Activated T-helper 2 cell treated with anti-CD3 and anti-CD28 coated beads, Interferon-gamma antibody, Interleukin-2, Interleukin-4, amounts not matched to agents 10 μg/mL and 5 μg/mL and 100 μg/mL, durations not matched to agents 14 hours and 24 hours and 36 hours (primary cell): ENCODE measurements around the gene SERPINE3. TPM values are rescaled to one million over a fixed set of nuclear protein-coding genes. Genes with fewer than 3 reads are reported as not detected.

Source experiments
- DNase-seq: peaks from one replicate; pipeline ENCODE4 v3.0.0; 2021; ENCODE audit warnings: low spot score
- H3K27ac Mint-ChIP-seq: one replicate; pipeline ENCODE4 v1.8.0; 2021; ENCODE audit warnings: mixed read lengths
- H3K27me3 Mint-ChIP-seq: one replicate; pipeline ENCODE4 v1.8.0; 2021; ENCODE audit warnings: low read depth, mixed read lengths
- H3K36me3 Mint-ChIP-seq: one replicate; pipeline ENCODE4 v1.8.0; 2021; ENCODE audit warnings: low read depth, mixed read lengths
- H3K4me1 Mint-ChIP-seq: one replicate; pipeline ENCODE4 v1.8.0; 2021; ENCODE audit warnings: low read depth, mixed read lengths
- H3K4me3 Mint-ChIP-seq: one replicate; pipeline ENCODE4 v1.8.0; 2021; ENCODE audit warnings: low read depth, mild to moderate bottlenecking, moderate library complexity, mixed read lengths
- H3K9me3 Mint-ChIP-seq: one replicate; pipeline ENCODE4 v1.8.0; 2021; ENCODE audit warnings: mixed read lengths
- intact Hi-C: fragments of 100-400 bp; cut with micrococcal nuclease; formaldehyde crosslinking; loops from one replicate; pipeline ENCODE4 v1.15.1; 2023
- total RNA-seq: library from RNA; stranded (reverse); gene quantifications from 2 replicates; pipeline ENCODE4 v1.2.3, GENCODE V29; 2022

The SERPINE3 gene
- total RNA-seq, 1 donor from 2014 or later, result not detected

DNA sequence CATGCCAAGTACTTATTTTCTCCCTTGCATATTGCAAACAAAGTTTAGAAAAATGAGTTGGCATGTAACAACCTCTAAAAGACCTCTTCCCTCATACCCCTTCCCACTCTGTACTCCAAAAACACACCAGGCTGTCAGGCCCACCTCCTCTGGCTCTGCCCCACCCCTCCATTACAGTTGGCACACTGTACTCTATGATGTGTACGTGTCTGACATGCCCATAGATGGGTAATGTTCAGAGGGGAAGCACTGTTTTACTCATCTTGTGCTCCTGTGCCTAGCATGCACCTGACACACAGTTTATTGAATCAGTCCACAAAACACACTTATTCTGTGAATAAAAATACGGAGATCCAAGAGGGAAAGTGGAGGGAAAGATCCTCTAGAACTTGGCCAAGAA lies 45.6 kb downstream of the SERPINE3 start:
- peaks cover 34% of the 10 kb centered on the region for H3K36me3 Mint-ChIP-seq
- H3K27me3 Mint-ChIP-seq, result no peaks in the 10 kb centered on the region
- no peak overlapping the region for H3K27ac Mint-ChIP-seq
- H3K9me3 Mint-ChIP-seq, result no peaks in the 10 kb centered on the region
- H3K4me1 Mint-ChIP-seq, result peaks cover 1% of the 10 kb centered on the region
- intact Hi-C loops, result no loop called here
- DNase-seq, result no peak
- H3K4me3 Mint-ChIP-seq, result no peak overlapping the region

DNA sequence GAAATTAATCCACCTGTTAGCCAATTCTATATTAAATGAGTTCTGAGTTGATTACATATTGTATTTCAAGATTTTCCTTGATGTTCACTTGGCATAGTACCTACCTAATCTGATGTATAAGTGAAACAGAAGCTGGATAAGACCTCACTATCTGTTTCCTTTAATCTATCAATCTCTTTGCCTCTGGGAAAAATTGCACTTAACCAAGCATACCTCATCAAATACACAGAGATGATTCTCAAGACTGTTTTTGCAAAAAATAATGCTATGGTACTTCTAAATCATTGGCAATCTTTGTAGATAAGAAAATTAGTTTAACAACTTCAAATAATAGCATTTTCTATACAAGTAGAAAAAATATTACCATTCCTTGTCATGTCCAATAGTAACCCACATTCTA lies 55.2 kb downstream of the SERPINE3 start:
- intact Hi-C loops, result no loop called here
- Mint-ChIP-seq H3K27ac (no peak overlapping the region), H3K4me1 (peaks cover 10% of the 10 kb centered on the region), H3K27me3 (no peaks in the 10 kb centered on the region), H3K9me3 (no peaks in the 10 kb centered on the region), H3K36me3 (peaks cover 31% of the 10 kb centered on the region), H3K4me3 (no peak overlapping the region)
- DNase-seq, result no peak

- DNase-seq, result no peak
- no peak overlapping the region for H3K4me3 Mint-ChIP-seq
- H3K36me3 Mint-ChIP-seq, result peaks cover 37% of the 10 kb centered on the region
- H3K27ac Mint-ChIP-seq, result no peak overlapping the region
- intact Hi-C loops, result no loop called here
- no peaks in the 10 kb centered on the region for H3K27me3 Mint-ChIP-seq
- H3K9me3 Mint-ChIP-seq, result no peaks in the 10 kb centered on the region
- peaks cover 17% of the 10 kb centered on the region for H3K4me1 Mint-ChIP-seq
Measured at GRCh38 chr13:51396352-51396751, 56.9 kb downstream of the SERPINE3 start.

DNA sequence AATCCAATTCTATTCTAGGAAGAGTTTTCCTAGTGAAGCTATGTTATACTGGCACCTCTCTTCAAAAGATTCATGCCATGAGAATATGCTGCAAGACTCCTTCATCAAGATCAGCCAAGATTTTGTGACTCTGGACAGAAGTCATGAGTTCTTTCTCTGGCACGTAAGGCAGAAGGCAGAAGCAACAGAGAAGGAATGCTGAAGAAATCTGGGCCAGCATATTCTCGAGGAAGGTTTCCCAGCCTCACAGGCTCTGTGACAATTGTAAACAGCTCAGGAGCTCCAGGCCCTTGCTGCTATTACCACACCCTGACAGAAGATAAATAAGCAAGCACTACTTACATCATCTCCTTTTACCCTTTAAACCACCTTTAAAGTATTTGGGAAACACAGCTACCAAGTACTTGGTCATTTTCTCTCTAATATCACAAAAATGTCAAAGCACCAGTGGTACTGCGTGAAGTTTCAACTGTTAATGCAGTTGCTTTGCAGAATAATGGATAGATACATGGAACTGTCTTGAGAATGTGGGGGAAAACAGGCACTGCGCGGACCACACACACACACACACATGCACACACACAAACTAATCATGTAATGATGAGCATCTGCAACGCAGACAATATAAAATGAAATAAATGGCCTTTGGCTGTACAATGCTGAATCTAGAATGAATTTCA lies 57.9 kb downstream of the SERPINE3 start:
- H3K27ac Mint-ChIP-seq, result no peak overlapping the region
- no peaks in the 10 kb centered on the region for H3K27me3 Mint-ChIP-seq
- no peak overlapping the region for H3K4me3 Mint-ChIP-seq
- H3K36me3 Mint-ChIP-seq, result peaks cover 39% of the 10 kb centered on the region
- intact Hi-C loops, result no loop called here
- no peaks in the 10 kb centered on the region for H3K9me3 Mint-ChIP-seq
- no peak for DNase-seq
- H3K4me1 Mint-ChIP-seq, result peaks cover 17% of the 10 kb centered on the region

GRCh38 chr13:51405176-51405575 lies 65.7 kb downstream of the SERPINE3 start:
- Mint-ChIP-seq H3K36me3 (peaks cover 59% of the 10 kb centered on the region), H3K27ac (no peak overlapping the region), H3K4me3 (no peak overlapping the region), H3K4me1 (peaks cover 31% of the 10 kb centered on the region), H3K27me3 (no peaks in the 10 kb centered on the region), H3K9me3 (peaks cover 3% of the 10 kb centered on the region)
- no peak for DNase-seq
- intact Hi-C loops, result no loop called here

DNA sequence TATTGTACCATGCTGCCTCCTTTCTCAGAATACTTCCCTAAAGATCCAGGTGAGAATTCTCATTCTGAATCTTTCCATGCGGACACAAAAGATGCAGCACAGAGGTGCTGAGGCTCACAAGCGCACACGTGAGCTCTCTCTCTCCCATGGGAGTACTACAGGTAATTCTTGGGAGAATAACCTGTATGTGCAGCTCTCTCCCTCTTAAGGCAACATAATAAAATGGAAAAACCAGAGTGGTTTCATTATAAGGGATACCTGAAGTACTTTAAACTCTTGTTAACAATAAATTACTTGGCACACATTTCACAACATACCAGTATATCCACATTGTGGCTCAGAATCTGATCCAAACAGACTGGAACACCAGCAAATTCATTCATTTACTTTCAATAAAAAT lies 72.9 kb downstream of the SERPINE3 start:
- H3K27ac Mint-ChIP-seq, result no peak overlapping the region
- DNase-seq, result no peak
- intact Hi-C loops, result no loop called here
- H3K4me1 Mint-ChIP-seq, result peaks cover 30% of the 10 kb centered on the region
- H3K36me3 Mint-ChIP-seq, result peaks cover 72% of the 10 kb centered on the region
- H3K9me3 Mint-ChIP-seq, result peaks cover 20% of the 10 kb centered on the region
- no peak overlapping the region for H3K4me3 Mint-ChIP-seq
- H3K27me3 Mint-ChIP-seq, result no peaks in the 10 kb centered on the region

Other genes starting within 250 kb of the SERPINE3 start
- not detected in 2 replicates for gene C13orf42, start 228.4 kb upstream of the SERPINE3 start, total RNA-seq
- gene FAM124A, start 117.3 kb upstream of the SERPINE3 start, total RNA-seq, result 0.59 and 0.64 TPM in 2 replicates
- 54.9 and 55.9 TPM in 2 replicates for gene INTS6, start 113.3 kb downstream of the SERPINE3 start, total RNA-seq
- gene WDFY2, start 244.8 kb downstream of the SERPINE3 start, total RNA-seq, result 9.0 and 9.9 TPM in 2 replicates